BJ (cell line): ENCODE results near the gene UQCC5. TPM values are rescaled to one million over a fixed set of nuclear protein-coding genes. Genes with fewer than 3 reads are reported as not detected.

Experiments used
- CTCF ChIA-PET: fragments of 350-600 bp; formaldehyde crosslinking; extraction: SDS; loops from one replicate; lab custom pipeline; 2021; ENCODE audit warnings: antibody characterized with exemption, inconsistent platforms; lab: Yijun Ruan, JAX
- POLR2A ChIA-PET: fragments of 300-600 bp; sonication (Branson Sonifier 250); formaldehyde crosslinking; extraction: SDS; loops from one replicate; lab custom pipeline; 2021; ENCODE audit warnings: antibody characterized with exemption; lab: Charles Lee
- DNase-seq: peaks from one replicate; pipeline ENCODE4 v3.0.0-alpha.2; 2011; ENCODE audit warnings: low read depth
- H3K27me3 ChIP-seq: 2 replicates; pipeline ENCODE4 v1.6.0; 2011; ENCODE audit warnings: low read length; ENCODE audit not compliant: control insufficient read depth, insufficient read depth
- H3K36me3 ChIP-seq: 2 replicates; pipeline ENCODE4 v1.5.1; 2011; ENCODE audit warnings: low read length; ENCODE audit not compliant: control insufficient read depth, insufficient read depth
- H3K4me3 ChIP-seq: 2 replicates; pipeline ENCODE4 v1.5.1; 2011; ENCODE audit warnings: low read depth, mild to moderate bottlenecking, control low read depth, low read length
- CTCF ChIP-seq: IDR thresholded peaks from 2 replicates; pipeline ENCODE4 v1.5.1; 2011; ENCODE audit warnings: low read depth, mild to moderate bottlenecking, control low read depth, inconsistent platforms, low read length, moderate library complexity; ENCODE audit not compliant: insufficient read depth
- polyA plus RNA-seq: library from polyadenylated mRNA; depleted of rRNA; stranded (reverse); fragments of >200 nt; gene quantifications from 2 replicates; pipeline ENCODE4 v1.2.3, GENCODE V29; 2011

UQCC5 gene
- polyA plus RNA-seq, 1 experiment = 11.9 TPM

- DNase-seq = no peak
- H3K4me3 ChIP-seq = no peak overlapping the region
- no peaks in the 10 kb centered on the region for H3K27me3 ChIP-seq
- CTCF ChIA-PET = interaction anchor here (1.3 kb wide), 1 partner anchor 138 kb away, joined by 4 read pairs; no protein-coding TSS in a partner anchor
- H3K36me3 ChIP-seq = peaks cover 31% of the 10 kb centered on the region
- POLR2A ChIA-PET = no interaction called here
- no peak for TF ChIP-seq CTCF
These were observed 6.8 kb upstream of the UQCC5 start for GRCh38 chr3:52529376-52530333.

GRCh38 chr3:52530918-52531826 is 5.2 kb upstream of the UQCC5 start:
- H3K36me3 ChIP-seq = peaks cover 27% of the 10 kb centered on the region
- no peak overlapping the region for H3K4me3 ChIP-seq
- TF ChIP-seq CTCF = no peak
- DNase-seq = no peak
- POLR2A ChIA-PET = no interaction called here
- CTCF ChIA-PET = no interaction called here
- no peaks in the 10 kb centered on the region for H3K27me3 ChIP-seq

DNA sequence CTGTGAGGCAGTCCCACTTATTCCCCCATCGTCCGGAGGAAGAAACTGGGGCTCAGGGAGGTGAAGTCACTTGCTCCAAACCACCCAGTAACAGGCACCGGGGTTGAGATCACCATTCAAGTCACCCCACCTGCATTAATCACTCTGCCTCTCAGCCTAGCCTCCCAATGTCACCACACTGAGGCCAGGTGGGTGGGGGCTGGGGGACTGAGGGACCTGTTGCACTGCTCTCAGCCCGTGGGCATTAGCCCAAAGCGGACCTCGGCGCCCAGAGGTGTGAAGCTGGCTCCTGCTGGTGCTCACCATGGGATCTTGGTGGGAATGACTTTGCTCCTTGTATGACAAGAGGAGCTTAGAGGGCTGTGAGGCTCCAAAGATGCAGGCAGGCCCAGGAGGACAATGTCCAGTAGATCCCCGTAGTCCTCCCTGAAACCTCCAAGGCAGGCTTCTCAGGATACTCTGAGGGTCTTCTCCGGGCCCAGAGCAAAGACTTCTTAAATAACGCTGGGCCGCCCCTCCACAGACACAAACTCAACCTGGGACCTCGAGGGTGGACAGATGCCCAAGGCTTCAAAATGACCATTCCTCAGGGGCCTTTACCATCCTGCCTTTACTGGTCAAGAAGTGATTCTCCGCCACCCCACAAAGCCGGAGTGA is 4.4 kb upstream of the UQCC5 start:
- H3K4me3 ChIP-seq = peak overlapping the region; percentile 78
- DNase-seq = no peak
- ChIA-PET POLR2A (no interaction called here), CTCF (interaction anchor here (0.7 kb wide), 1 partner anchor 95 kb away, joined by 3 read pairs; no protein-coding TSS in a partner anchor)
- no peak for TF ChIP-seq CTCF
- H3K36me3 ChIP-seq = peaks cover 21% of the 10 kb centered on the region
- no peaks in the 10 kb centered on the region for H3K27me3 ChIP-seq

DNA sequence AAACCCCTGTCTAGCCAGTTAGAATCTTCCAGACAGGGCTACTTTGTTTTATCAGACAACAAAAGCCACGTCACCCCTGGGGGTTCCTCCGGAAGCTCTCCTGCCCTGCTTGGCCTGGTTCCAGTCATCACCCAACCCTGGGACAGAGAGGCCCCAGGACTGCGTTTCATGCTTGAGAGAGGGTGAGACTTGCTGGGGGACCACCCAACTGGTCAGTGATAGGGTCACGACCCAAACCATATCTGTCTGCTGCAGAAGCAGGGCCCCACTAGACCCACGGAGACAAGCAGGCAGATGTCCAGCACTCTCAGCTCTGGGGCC is 3.9 kb upstream of the UQCC5 start:
- ChIA-PET CTCF (interaction anchor here (0.7 kb wide), 1 partner anchor 96 kb away, joined by 3 read pairs; no protein-coding TSS in a partner anchor), POLR2A (no interaction called here)
- DNase-seq = no peak

More for the DNA sequence above, 3.9 kb upstream of the UQCC5 start:
- Histone ChIP-seq H3K36me3 (peaks cover 17% of the 10 kb centered on the region), H3K4me3 (peak overlapping the region; percentile 78), H3K27me3 (no peaks in the 10 kb centered on the region)
- no peak for TF ChIP-seq CTCF
